Measurements from ENCODE around the gene RAPGEF4. TPM values are rescaled to one million over a fixed set of nuclear protein-coding genes. Genes with fewer than 3 reads are reported as not detected.
A peak's percentile ranks its signal among the peaks of the same experiment; 100 is the strongest.

Gene RAPGEF4
- total and polyA plus RNA-seq, 2 of the 8 experiments (the other 6 are each of a cell fraction or from before 2014, with no cell fraction given): 1.2 to 2.6 TPM

DNA sequence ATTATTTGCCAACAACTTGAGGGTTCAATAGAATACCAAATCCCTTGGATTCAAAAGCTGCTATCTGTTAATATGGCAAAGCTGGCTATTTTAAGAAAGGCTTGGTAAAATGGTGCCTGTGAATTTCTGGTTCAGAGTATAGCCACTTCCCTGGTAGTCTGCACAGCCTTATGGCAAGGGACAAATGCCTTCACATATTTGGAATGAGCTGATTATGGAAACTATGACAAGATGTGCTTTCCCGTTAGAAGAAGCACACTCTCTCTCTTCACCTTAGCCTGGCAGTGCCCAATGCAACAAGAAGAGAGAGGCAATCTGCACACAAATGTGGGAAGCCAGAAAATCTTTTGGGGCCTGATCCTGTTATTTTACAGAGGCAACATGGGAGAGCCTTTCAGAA lies 292.5 kb downstream of the RAPGEF4 start:
- H3K9me3 ChIP-seq (ENCODE audit: insufficient read depth in 2 of 2, low read depth in 1 of 2, low read length in 1 of 2): no peaks in the 10 kb centered on the region
- no peak overlapping the region for H3K4ac ChIP-seq (replicated peaks; ENCODE audit: insufficient read length, low read depth, low read length)
- H3K27me3 ChIP-seq (replicated peaks in 1 of 4; ENCODE audit: control insufficient read depth in 3 of 4, extremely low read depth in 1 of 4, insufficient read depth in 3 of 4, low read length in 3 of 4): no peaks in the 10 kb centered on the region
- DNase-seq (ENCODE audit: low read depth in 1 of 2, low spot score in 2 of 2) (no peak), FAIRE-seq (no peak)
- H2BK20ac ChIP-seq (ENCODE audit: low read length): no peak overlapping the region
- H2AFZ ChIP-seq (ENCODE audit: low read length): no peak overlapping the region
- no peak overlapping the region for H3K56ac ChIP-seq (replicated peaks; ENCODE audit: insufficient read length, low read depth, low read length)
- peak overlapping the region; percentile 42 for H4K91ac ChIP-seq (replicated peaks; ENCODE audit: insufficient read length, low read length)
- H3K79me2 ChIP-seq (ENCODE audit: control insufficient read depth in 1 of 2, insufficient read depth in 2 of 2, low read length in 2 of 2): no peaks in the 10 kb centered on the region
- H4K5ac ChIP-seq (ENCODE audit: insufficient read length, low read depth, low read length): peak overlapping the region; percentile 17
- H3K79me1 ChIP-seq (ENCODE audit: low read depth, low read length): no peaks in the 10 kb centered on the region
- POLR2A ChIA-PET (ENCODE audit: partially characterized antibody): no interaction called here
- no peak overlapping the region for H3K14ac ChIP-seq (ENCODE audit: insufficient read length)
- no peaks in the 10 kb centered on the region for H3K23me2 ChIP-seq (ENCODE audit: low read depth, low read length)
- peaks cover 0 to 3% (median 0%) of the 10 kb centered on the region in 4 experiments; a peak in 1 of 7 replicates for H3K4me1 ChIP-seq (replicated peaks in 1 of 4; ENCODE audit: control insufficient read depth in 3 of 4, insufficient read depth in 4 of 4, low read length in 3 of 4)
- no peak overlapping the region for H3K27ac ChIP-seq (ENCODE audit: low read depth, low read length)
- no peak overlapping the region for H2BK15ac ChIP-seq (ENCODE audit: low read length)
- no peak overlapping the region for H2BK120ac ChIP-seq (replicated peaks; ENCODE audit: low read depth, low read length)
- no peak overlapping the region for H3K18ac ChIP-seq (ENCODE audit: extremely low read depth, low read length)
- no peaks in the 10 kb centered on the region for H3K36me3 ChIP-seq (ENCODE audit: control insufficient read depth in 2 of 4, insufficient read depth in 4 of 4, low read length in 3 of 4)
- no peak overlapping the region for H3K9ac ChIP-seq (replicated peaks in 1 of 4; ENCODE audit: extremely low read depth in 1 of 4, low read depth in 3 of 4, low read length in 3 of 4)
- no peak overlapping the region for H3K23ac ChIP-seq (ENCODE audit: insufficient read length)
- no peak overlapping the region for H2AK5ac ChIP-seq (ENCODE audit: low read depth, low read length)
- no peak overlapping the region for H4K8ac ChIP-seq (ENCODE audit: extremely low read depth, insufficient read depth, low read length)
- 91% methylated on average over 1 of the region's 1 CpG; no CpG with 5 or more reads in 1 of the 2 experiments for WGBS, 2 experiments (ENCODE audit: extremely low coverage in 1 of 2, insufficient coverage in 1 of 2, insufficient read length in 1 of 2, insufficient replicate concordance in 2 of 2, low coverage in 1 of 2, low lambda C conversion rate in 2 of 2, missing lambda C conversion rate in 1 of 2)
- H2BK5ac ChIP-seq (ENCODE audit: low read depth, low read length): no peak overlapping the region
- CTCF ChIA-PET (ENCODE audit: partially characterized antibody): interaction anchor here (0.5 to 11.7 kb wide), 49 partner anchors 9 to 1011 kb away, joined by 3 to 227 read pairs (median 3); no protein-coding TSS in a partner anchor
- no peak overlapping the region for H3K4me3 ChIP-seq (ENCODE audit: extremely low read depth in 1 of 4, insufficient read depth in 2 of 4, low read depth in 3 of 4, low read length in 4 of 4)
- no peaks in the 10 kb centered on the region for H4K20me1 ChIP-seq (replicated peaks in 1 of 2; ENCODE audit: control insufficient read depth in 1 of 2, insufficient read depth in 2 of 2, low read length in 2 of 2)
- H2BK12ac ChIP-seq (ENCODE audit: low read depth, low read length): 0 out of 2 replicates have a peak overlapping the region, but pooled peaks have one; percentile 40
- H3K4me2 ChIP-seq (ENCODE audit: insufficient read depth in 1 of 2, low read depth in 2 of 2, low read length in 2 of 2): no peak overlapping the region
- TF ChIP-seq CEBPB (IDR thresholded peaks at IDR 0.05; ENCODE audit: low read depth, low read length): no peak
- TF ChIP-seq RAD21 (IDR thresholded peaks at IDR 0.05 in 1 of 2, conservative IDR thresholded peaks at IDR 0.05 in 1 of 2; ENCODE audit: low read depth in 2 of 2, low read length in 2 of 2): no peak
- no peak for TF ChIP-seq SIRT6 (IDR thresholded peaks at IDR 0.05; ENCODE audit: low read length)
- TF ChIP-seq MAX (IDR thresholded peaks at IDR 0.05): no peak
- no peak for TF ChIP-seq SIN3A (conservative IDR thresholded peaks at IDR 0.05 in 1 of 2, IDR thresholded peaks at IDR 0.05 in 1 of 2; ENCODE audit: low read depth in 1 of 2, low read length in 2 of 2)
- no peak for TF ChIP-seq ATF3 (IDR thresholded peaks at IDR 0.05; ENCODE audit: insufficient read depth, low read depth, low read length)
- TF ChIP-seq TEAD4 (IDR thresholded peaks at IDR 0.05; ENCODE audit: low read depth, low read length): no peak
- TF ChIP-seq SRF (IDR thresholded peaks at IDR 0.05; ENCODE audit: low read depth, low read length): no peak
- TF ChIP-seq KDM1A (IDR thresholded peaks at IDR 0.05; ENCODE audit: borderline replicate concordance, low read length): no peak
- no peak for TF ChIP-seq TCF12 (IDR thresholded peaks at IDR 0.05; ENCODE audit: low read depth, low read length)
- TF ChIP-seq CBX8 (IDR thresholded peaks at IDR 0.05; ENCODE audit: borderline replicate concordance, low read depth, low read length): no peak
- no peak for TF ChIP-seq CHD1 (IDR thresholded peaks at IDR 0.05; ENCODE audit: low read depth, low read length)
- TF ChIP-seq HDAC6 (IDR thresholded peaks at IDR 0.05; ENCODE audit: low read depth, low read length): no peak

Measured in H1 (cell line).